Stomach (tissue), 9 donors: Measurements from ENCODE around the gene EIF4G3. TPM values are rescaled to one million over a fixed set of nuclear protein-coding genes. Genes with fewer than 3 reads are reported as not detected.
A peak's percentile ranks its signal among the peaks of the same experiment; 100 is the strongest.

Experiments
- DNase-seq, 2 donors: peaks; one replicate each; pipeline versions ENCODE4 v3.0.0 to v3.0.0-alpha.2; 2013 to 2019
- H3K27ac ChIP-seq, 5 donors: fragments of 200-600 bp in 4 of 5; sonication (generic) in 4 of 5; one replicate each; pipeline ENCODE4 v1.5.1; 2013 to 2019; ENCODE audit warnings: mild to moderate bottlenecking in 1 of 5, moderate library complexity in 1 of 5
- H3K27me3 ChIP-seq, 3 donors: fragments of 200-600 bp; sonication (generic); one replicate each; pipeline ENCODE4 v1.5.1; 2017 to 2019; ENCODE audit warnings: mixed run types in 1 of 3
- H3K36me3 ChIP-seq, 4 donors: fragments of 200-600 bp; sonication (generic); 1 replicate in 3 of 4; 2 replicates in 1 of 4; pipeline ENCODE4 v1.5.1; 2016 to 2019
- H3K4me1 ChIP-seq, 4 donors: fragments of 200-600 bp; sonication (generic); one replicate each; pipeline ENCODE4 v1.5.1; 2016 to 2019
- H3K4me3 ChIP-seq, 4 donors: fragments of 200-600 bp; sonication (generic) in 3 of 4; one replicate each; pipeline ENCODE4 v1.5.1; 2016 to 2019; ENCODE audit warnings: mild to moderate bottlenecking in 1 of 4
- H3K9me3 ChIP-seq, 4 donors: fragments of 200-600 bp; sonication (generic); one replicate each; pipeline ENCODE4 v1.5.1; 2016 to 2019
- EP300 ChIP-seq: sonication (generic); formaldehyde crosslinking; IDR thresholded peaks from one replicate; pipeline ENCODE4 v1.6.1; 2017; ENCODE audit warnings: antibody characterized with exemption
- POLR2A ChIP-seq, 4 donors: fragments of 450-650 bp; IDR thresholded peaks; one replicate each; pipeline ENCODE4 v1.6.1; 2016; ENCODE audit warnings: antibody characterized with exemption in 4 of 4, control low read depth in 2 of 4, mild to moderate bottlenecking in 1 of 4, moderate library complexity in 1 of 4
- POLR2AphosphoS5 ChIP-seq, 3 donors: sonication (generic); formaldehyde crosslinking; IDR thresholded peaks; one replicate each; pipeline ENCODE4 v1.6.1; 2016; ENCODE audit warnings: antibody characterized with exemption in 3 of 3
- WGBS, 5 donors: extraction: QIAGEN DNeasy Blood & Tissue Kit in 3 of 5; methylation state at CpG; one replicate each; pipeline versions ENCODE4 v1.1.5 to v1.1.7; 2013 to 2018; 5-methylcytosine and 5-hydroxymethylcytosine counted together
- intact Hi-C: fragments of 100-400 bp; cut with DNase I; formaldehyde crosslinking; loops from one replicate; pipeline ENCODE4 v1.15.1; 2023; ENCODE audit warnings: low total_unique reads
- polyA plus RNA-seq, 3 donors: library from polyadenylated mRNA; stranded (reverse); fragments of 200-250 nt; gene quantifications; one replicate each; pipeline ENCODE4 v1.2.3, GENCODE V29; 2013
- total RNA-seq, 5 donors: library from RNA; depleted of rRNA; stranded (reverse); fragments of >200 nt; gene quantifications; one replicate each; pipeline versions ENCODE4 v1.1.0 to v1.2.3, GENCODE V29; 2014 to 2016
- TF ChIP-seq, protein P1 (sequence below), 7 experiments: fragments of 450-650 bp in 4 of 7; fragments of 200-600 bp in 3 of 7; sonication (generic) in 3 of 7; IDR thresholded peaks; one replicate each; pipeline ENCODE4 v1.5.1; 2016 to 2019; ENCODE audit warnings: antibody characterized with exemption in 7 of 7, control low read depth in 2 of 7, mild to moderate bottlenecking in 1 of 7
- donor health status: healthy with polysubstance abuse.
- donor health status: Bipolar disorder and iron deficiency.
- donor health status: healthy.

Gene EIF4G3
- total and polyA plus RNA-seq, 8 donors = 6.3 to 63.3 (median 44.7) TPM

DNA sequence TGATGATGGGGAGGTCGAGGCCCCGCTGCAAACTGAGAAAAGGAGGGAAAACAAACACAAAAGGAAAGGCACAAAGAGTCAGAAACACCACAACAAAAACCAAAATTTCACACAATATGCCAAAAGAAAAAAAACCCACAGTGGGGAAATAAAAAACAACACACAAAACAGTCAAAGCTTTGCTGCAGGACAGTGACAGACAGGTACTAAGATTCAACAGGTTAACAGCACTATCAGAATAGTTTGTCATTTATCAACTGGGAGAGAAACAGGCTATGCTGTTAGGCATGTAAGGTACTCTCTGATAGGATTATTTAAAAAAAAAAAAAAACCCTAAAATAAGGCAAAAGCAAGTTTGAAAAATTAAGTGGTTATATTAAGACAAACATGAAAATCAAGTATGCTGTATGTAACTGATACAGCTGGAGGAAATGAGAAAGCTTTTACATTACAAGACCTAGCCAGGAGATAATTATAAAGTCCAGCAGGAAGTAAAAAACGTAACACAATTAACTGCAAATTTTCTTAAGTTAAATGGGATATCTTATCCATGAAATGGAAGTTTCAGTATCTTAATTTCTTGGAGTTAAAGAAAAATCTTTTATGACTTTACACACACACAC, 179.0 kb downstream of the EIF4G3 start:
- H3K27me3 ChIP-seq = no peaks in the 10 kb centered on the region
- H3K9me3 ChIP-seq = no peaks in the 10 kb centered on the region
- TF ChIP-seq POLR2A (IDR thresholded peaks at IDR 0.05) (no peak), POLR2AphosphoS5 (IDR thresholded peaks at IDR 0.05) (no peak), EP300 (no peak)
- TF ChIP-seq, protein P1, sequence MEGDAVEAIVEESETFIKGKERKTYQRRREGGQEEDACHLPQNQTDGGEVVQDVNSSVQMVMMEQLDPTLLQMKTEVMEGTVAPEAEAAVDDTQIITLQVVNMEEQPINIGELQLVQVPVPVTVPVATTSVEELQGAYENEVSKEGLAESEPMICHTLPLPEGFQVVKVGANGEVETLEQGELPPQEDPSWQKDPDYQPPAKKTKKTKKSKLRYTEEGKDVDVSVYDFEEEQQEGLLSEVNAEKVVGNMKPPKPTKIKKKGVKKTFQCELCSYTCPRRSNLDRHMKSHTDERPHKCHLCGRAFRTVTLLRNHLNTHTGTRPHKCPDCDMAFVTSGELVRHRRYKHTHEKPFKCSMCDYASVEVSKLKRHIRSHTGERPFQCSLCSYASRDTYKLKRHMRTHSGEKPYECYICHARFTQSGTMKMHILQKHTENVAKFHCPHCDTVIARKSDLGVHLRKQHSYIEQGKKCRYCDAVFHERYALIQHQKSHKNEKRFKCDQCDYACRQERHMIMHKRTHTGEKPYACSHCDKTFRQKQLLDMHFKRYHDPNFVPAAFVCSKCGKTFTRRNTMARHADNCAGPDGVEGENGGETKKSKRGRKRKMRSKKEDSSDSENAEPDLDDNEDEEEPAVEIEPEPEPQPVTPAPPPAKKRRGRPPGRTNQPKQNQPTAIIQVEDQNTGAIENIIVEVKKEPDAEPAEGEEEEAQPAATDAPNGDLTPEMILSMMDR (IDR thresholded peaks at IDR 0.05) = no peak
- intact Hi-C loops = no loop called here
- H3K4me3 ChIP-seq = no peak overlapping the region
- WGBS, 5 donors = 47 to 70% (median 63%) methylated on average over 3 of the region's 3 CpGs
- H3K27ac ChIP-seq = no peak overlapping the region
- peaks cover 0 to 3% (median 0%) of the 10 kb centered on the region in 4 donors for H3K36me3 ChIP-seq
- no peak for DNase-seq
- peaks cover 5 to 40% (median 23%) of the 10 kb centered on the region in 4 donors for H3K4me1 ChIP-seq

DNA sequence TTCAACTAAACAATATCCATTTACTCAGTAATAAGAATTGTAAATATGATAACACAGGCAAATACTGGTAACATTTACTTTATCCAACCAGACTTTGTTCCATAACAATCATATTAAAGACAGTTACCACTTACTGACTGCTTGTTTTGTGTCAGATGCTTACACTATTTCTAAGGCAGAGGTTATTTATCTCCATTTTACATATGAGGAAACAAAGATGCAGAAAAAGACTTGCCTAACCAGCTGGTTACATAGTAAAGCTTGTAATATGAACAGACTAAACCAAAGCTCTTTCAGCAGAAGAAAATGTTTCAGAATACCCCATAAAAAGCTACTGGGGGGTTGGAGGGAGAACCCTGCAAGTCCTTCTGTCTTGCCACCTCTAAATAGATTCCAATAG, 180.1 kb downstream of the EIF4G3 start:
- peaks cover 5 to 52% (median 25%) of the 10 kb centered on the region in 4 donors for H3K4me1 ChIP-seq
- DNase-seq = peak in 1 of 2 donors; percentile 24
- no peaks in the 10 kb centered on the region for H3K27me3 ChIP-seq
- H3K27ac ChIP-seq = peak overlapping the region in 1 of 5 donors; percentile 50
- no peak overlapping the region for H3K4me3 ChIP-seq
- no peaks in the 10 kb centered on the region for H3K9me3 ChIP-seq
- TF ChIP-seq, protein P1 (IDR thresholded peaks at IDR 0.05) = no peak
- TF ChIP-seq POLR2AphosphoS5 (IDR thresholded peaks at IDR 0.05) (no peak), EP300 (no peak), POLR2A (IDR thresholded peaks at IDR 0.05) (no peak)
- intact Hi-C loops = no loop called here
- peaks cover 0 to 3% (median 0%) of the 10 kb centered on the region in 4 donors for H3K36me3 ChIP-seq

DNA sequence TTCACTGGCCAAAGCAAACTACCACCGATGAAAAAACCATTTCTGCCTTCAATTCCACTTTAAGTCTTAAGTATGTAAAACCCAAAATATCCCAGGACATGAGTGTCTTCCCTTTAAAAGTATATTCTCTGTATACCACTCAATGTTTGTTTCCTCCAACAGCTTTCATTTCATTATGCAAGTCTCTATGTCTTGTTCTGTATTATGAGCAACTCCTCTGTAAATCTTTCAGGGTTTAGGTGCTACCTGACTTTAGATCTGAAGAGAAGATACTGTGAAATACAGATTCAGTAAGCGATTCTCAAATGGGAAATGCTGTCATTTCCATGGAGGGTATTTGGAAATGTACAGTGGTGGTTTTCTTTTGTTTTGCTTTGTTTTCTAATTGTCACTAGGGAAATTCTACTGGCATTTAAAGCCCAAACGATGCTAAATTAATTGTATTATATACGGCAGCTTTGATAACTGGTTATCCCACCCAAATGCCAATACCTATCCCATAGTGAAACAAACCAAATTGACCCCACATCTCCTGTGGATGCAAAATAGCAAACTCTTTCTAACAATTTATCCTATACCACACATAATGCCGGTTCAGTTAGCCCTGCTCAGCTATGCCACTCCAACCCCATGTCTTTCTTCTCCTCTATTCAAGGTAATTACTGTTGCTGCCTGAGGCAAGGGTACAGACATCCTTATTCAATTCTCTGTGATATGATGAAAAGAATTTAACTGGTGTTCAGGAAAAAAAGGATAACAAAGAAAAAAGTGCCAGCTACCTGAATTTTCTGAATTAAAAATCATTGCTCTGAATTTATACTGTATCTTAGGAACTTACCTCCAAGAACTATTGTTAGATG, 182.8 kb downstream of the EIF4G3 start:
- H3K27me3 ChIP-seq = no peaks in the 10 kb centered on the region
- no peak for DNase-seq
- H3K4me1 ChIP-seq = peaks cover 5 to 56% (median 23%) of the 10 kb centered on the region in 4 donors
- TF ChIP-seq, protein P1 (IDR thresholded peaks at IDR 0.05) = no peak
- no peak for TF ChIP-seq POLR2AphosphoS5 (IDR thresholded peaks at IDR 0.05)
- no peak for TF ChIP-seq EP300
- peaks cover 0 to 9% (median 0%) of the 10 kb centered on the region in 4 donors for H3K36me3 ChIP-seq
- no peaks in the 10 kb centered on the region for H3K9me3 ChIP-seq
- WGBS, 5 donors = 87 to 91% (median 89%) methylated on average over 5 of the region's 5 CpGs
- H3K27ac ChIP-seq = no peak overlapping the region
- intact Hi-C loops = no loop called here
- H3K4me3 ChIP-seq = no peak overlapping the region

DNA sequence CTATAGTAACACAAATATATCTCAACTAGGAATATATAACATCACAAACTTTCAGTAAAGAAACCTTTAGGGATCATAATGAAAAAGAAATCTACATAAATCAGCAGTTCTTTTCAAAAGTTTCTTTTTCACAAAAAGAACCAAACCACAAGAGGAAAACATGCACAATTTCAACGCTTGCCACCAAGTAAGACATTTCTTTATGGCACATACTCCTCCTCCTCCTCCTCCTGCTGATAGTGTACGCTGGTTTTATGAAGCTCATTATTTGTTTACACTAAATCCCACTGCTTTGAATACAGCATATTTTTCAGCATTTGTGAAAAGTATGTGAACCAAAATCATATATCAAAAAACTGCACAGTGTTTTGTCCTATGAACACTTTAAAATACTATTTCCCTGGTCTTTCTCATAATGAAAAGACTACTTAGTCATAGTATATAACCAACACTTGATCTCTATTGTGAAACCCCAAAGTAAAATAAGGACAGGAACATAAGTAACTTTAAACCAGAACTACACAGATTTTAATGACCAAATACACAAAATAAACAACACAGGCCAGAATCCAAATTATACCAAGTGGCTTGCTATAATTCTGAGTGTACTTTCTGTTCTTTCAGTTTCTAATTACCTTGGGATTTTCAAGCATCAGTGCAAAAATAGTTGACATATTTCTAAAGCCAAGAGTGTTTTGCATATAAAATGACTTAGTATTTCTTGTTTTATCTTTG, 184.2 kb downstream of the EIF4G3 start:
- DNase-seq = no peak
- H3K9me3 ChIP-seq = no peaks in the 10 kb centered on the region
- peaks cover 0 to 9% (median 0%) of the 10 kb centered on the region in 4 donors for H3K36me3 ChIP-seq
- peak overlapping the region in 1 of 5 donors; percentile 4 for H3K27ac ChIP-seq
- H3K4me1 ChIP-seq = peaks cover 2 to 55% (median 24%) of the 10 kb centered on the region in 4 donors
- H3K27me3 ChIP-seq = no peaks in the 10 kb centered on the region
- intact Hi-C loops = no loop called here
- no peak overlapping the region for H3K4me3 ChIP-seq
- TF ChIP-seq POLR2AphosphoS5 (IDR thresholded peaks at IDR 0.05) (no peak), EP300 (no peak), POLR2A (IDR thresholded peaks at IDR 0.05) (no peak)
- TF ChIP-seq, protein P1 (IDR thresholded peaks at IDR 0.05) = no peak
- 62 to 72% (median 69%) methylated on average over 2 of the region's 2 CpGs for WGBS, 5 donors
